Measurements from ENCODE around the gene TNFRSF18.

The TNFRSF18 gene

GRCh38 chr1:1167841-1168450 lies 38.4 kb downstream of the TNFRSF18 start:
- in situ Hi-C loops (cut with MboI; ENCODE audit: low sequenced_read_pairs), result no loop called here

DNA sequence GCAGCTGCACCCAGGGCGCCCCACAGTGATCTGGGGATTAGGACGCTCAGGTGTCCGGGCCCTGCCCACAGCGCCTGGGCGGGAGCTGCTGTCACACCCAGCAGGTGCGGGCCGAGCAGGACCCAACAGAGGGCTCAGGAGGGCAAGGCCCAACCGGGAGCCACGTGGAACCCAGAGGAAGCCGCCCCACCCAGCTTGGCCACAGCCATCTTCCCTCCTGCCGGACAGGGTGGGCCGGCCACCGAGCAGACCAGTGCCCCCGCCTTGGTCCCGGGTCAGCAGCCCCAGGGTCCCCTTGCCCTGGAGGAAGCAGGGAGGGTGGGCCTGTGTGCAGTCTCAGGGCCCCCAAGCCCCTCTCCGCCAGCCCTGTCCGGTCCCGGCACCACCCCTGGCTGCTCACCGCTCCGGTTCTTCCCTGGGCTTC lies 39.0 kb downstream of the TNFRSF18 start:
- in situ Hi-C loops (cut with MboI; ENCODE audit: low sequenced_read_pairs), result no loop called here

- in situ Hi-C loops (cut with MboI; ENCODE audit: low sequenced_read_pairs), result no loop called here
Measured at GRCh38 chr1:1166642-1167397, 39.6 kb downstream of the TNFRSF18 start.

DNA sequence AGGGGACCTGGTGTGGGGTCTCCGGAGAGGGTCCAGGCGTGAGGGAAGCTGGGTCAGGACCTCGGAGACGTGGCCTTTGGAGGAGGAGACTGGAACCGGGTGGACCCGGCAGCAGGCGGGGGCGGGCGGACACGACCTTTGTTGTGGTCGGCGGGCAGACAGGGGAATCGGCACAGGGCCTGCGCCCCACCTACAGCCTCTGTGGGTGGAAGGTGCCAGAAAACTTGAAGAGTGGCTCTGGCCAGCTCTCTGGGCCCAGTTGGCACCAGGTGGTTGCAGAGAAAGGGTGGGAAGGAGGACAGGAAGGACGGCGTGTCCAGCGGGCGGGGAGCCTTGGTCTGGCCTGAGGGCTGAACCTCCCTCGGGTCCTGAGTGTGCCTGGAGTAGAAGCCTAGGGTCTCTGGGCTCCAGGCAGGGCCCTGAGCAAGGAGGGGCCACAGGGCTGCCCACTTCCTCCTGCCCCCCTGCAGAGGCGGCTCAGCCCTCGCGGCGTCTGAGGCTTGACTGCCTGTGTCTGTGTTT lies 40.4 kb downstream of the TNFRSF18 start:
- in situ Hi-C loops (cut with MboI; ENCODE audit: low sequenced_read_pairs), result no loop called here

- in situ Hi-C loops (cut with MboI; ENCODE audit: low sequenced_read_pairs), result no loop called here
Measured at GRCh38 chr1:1165485-1165884, 40.9 kb downstream of the TNFRSF18 start.

GRCh38 chr1:1164701-1165451 lies 41.5 kb downstream of the TNFRSF18 start:
- in situ Hi-C loops (cut with MboI; ENCODE audit: low sequenced_read_pairs), result no loop called here

DNA sequence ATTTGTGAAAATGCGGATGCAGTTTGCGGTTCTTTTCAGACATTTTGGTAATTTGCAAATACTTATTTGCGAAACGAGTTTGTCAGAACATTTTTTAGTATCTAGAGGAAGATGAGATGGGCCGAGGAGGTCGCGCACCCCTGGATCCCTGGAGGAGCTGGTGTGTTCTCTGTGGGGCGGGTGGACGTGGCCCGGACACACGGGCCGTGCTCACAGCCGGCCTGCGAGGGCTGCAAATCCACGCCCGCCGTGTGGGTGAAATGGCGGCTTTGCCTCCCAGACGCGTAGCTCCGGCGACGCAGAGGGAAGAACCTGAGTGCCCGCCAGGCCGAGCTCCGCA lies 42.1 kb downstream of the TNFRSF18 start:
- in situ Hi-C loops (cut with MboI; ENCODE audit: low sequenced_read_pairs), result no loop called here

DNA sequence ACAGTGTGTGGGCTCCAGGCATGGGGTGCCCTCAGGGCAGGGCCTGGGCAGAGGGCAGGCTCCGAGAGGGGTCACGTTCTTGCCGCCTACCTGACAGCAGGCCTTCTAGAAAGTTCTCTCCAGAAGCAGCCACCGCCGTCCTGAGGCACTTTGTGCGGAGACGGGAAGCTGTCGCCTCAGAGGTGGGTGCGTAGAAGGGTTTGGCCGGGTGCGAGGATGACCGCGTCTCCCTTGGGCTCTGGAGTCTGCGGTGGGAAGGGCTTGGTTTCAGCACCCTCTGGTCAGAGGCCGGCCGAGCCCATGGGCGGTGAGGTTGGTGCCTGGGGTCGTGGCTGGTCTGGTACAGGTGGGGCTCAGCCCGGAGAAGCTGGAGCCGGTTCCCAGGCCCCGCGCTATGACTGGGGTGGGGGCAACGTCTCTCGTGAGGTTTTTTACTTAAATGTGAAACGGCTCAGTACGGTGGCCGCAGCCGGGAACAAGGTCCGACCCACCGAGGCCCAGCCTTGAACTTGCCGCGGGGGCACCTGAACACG lies 42.8 kb downstream of the TNFRSF18 start:
- in situ Hi-C loops (cut with MboI; ENCODE audit: low sequenced_read_pairs), result no loop called here

- in situ Hi-C loops (cut with MboI; ENCODE audit: low sequenced_read_pairs), result no loop called here
Measured at GRCh38 chr1:1162597-1163537, 43.5 kb downstream of the TNFRSF18 start.

DNA sequence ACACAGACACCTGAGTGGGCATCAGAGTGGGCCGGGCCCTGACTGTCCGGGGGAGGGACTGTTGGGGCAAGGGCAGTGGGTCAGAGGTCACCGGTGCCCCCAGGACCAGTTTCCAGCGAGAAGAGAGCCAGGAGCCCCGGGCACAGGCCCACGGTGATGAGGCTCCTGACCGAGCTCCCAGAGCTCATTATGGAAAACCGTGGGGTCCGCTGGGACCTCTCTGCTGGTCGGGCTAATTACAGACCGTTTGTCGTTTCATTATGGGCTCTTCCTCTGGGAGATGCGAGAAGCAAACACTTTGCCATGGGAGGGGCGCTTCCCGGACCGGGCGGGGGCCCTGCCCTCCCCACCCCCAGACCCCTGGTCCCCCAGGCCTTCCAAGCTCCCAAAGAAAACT lies 44.7 kb downstream of the TNFRSF18 start:
- in situ Hi-C loops (cut with MboI; ENCODE audit: low sequenced_read_pairs), result no loop called here

DNA sequence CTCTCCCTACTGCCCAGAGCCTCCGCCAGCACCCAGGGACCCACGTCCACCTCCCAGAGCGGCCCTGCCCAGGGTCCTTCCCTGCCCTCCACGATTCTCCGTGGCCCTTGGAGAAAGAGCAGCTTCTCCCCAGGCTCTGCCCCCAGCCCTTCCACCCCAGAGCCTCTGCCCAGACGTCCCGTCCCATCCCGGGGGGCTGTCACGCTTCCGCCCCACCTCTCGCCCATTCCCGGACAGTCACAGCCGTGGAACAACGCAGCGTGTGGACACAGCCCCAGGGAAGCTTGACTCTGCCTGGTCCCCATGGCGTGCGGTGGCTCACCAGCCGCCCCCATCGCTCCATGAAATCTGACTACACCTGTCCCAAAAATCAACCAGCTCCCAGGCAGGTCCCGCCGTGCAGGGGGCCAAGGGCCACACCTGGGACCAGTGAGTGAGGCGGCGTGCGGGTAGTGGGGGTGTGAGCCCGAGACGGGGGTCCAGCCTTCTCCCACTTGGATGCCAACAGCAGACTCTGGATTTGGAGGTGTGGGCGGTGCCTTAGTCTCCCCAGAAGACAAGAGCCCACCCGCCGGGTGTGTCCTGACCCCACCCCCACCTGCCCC lies 45.2 kb downstream of the TNFRSF18 start:
- in situ Hi-C loops (cut with MboI; ENCODE audit: low sequenced_read_pairs), result no loop called here

DNA sequence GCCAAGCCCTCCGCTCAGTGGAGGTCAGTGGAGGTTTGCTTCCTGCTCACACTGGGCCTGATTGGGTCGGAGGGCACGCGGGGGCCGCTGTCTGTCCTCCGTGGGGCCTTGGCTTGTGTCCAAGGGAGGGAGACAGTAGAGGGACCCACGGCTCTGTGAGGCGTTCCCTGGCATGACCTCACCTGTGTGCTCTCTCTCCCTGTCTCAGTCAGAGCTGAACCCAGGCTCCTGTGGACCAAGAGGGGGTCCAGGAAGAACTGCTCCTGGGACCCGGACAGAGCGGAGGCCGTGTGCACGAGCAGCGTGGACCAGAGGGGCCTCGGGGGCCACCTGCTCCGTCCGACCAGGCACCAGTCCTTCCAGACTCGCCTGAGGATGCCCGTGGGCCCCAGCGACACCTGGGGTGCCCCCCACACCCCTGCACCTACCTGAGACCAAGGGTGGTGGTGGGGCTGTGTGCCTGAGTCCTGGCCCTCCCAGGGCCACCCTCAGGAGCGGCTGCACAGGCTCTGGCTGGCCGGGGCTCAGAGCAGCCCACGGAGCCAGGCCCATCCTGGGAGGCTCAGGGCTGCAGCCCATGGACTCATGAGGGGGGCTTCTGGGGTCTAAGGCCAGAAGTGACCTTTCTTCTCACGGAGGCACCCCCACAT lies 46.0 kb downstream of the TNFRSF18 start:
- in situ Hi-C loops (cut with MboI; ENCODE audit: low sequenced_read_pairs), result no loop called here

DNA sequence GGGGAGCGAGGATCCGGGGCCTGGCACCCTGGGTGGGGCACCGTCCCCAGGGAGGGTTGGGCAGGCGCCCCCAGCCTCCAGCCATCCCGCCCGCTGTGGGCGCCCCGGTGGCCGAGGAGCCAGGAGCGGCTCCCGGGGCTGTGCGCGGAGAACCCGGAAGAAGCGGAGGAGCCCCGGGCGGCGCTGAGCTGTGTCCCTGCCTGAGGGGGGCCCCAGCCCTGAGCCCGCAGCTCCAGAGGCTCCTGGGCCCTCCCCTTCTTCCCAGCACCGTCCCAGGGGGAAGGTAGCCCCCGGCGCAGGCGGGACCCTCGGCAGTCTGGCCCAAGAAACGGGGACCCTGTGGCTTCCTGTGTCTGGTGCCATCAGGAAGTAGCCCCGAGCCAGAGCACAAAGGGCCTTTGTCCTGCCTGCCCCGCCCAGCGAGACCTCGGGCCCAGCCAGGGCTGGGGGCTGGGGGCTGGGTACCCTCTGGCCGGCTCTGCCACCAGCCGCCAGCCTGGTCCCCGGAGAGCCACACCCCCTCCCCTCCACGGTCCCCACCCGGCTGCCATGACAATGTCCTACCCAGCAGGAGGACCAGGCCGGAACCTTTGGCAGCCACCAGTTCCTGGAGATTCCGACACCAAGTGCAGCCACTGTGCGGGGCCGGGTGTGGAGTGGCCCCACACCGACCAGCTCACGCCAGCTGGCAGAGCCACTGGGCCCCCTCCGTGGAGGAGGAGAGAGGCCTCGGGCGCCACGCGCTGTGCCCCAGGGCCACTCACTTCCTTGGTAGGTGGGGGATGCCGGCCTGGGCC lies 48.3 kb downstream of the TNFRSF18 start:
- in situ Hi-C loops (cut with MboI; ENCODE audit: low sequenced_read_pairs), result no loop called here

DNA sequence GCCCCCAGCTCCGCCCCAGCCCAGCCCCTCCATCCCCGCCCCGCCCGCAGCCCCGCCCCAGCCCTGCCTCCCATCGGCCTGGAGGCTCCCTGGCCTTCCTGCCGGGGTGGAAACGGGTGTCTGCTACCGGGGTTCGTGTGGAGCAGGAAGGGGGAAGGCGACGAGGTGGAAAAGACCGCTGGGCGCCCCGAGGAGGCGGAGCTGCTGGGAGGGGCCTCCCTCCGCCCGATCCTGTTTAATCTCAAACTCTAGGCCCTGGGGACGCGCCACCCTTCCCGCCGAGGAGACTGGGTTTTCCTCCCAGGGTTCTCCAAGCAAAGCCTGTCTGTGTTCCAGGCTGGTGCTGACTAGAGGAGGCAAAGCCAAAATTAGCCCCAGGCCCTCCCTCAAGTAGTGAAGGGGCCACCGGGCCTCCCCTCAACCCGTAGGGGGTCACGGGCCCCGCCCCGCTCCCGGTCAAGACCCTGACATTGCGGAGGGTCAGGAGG lies 48.9 kb downstream of the TNFRSF18 start:
- in situ Hi-C loops (cut with MboI; ENCODE audit: low sequenced_read_pairs), result no loop called here

DNA sequence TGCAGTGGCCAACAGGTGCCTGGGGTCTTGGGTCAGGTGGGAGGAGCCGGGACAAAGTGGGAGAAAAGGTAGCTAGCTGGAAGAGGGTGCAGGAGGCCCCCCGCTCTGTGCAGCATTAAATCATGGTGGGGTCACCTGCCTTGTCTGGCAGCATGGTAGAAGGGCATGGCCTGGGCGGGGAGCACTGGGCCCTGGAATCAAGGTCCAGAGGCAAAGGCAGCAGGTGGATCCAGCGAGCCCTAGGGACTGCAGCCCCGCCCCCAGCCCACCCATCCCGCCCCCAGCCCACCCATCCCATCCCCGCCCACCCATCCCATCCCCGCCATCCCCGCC lies 49.4 kb downstream of the TNFRSF18 start:
- in situ Hi-C loops (cut with MboI; ENCODE audit: low sequenced_read_pairs), result no loop called here

DNA sequence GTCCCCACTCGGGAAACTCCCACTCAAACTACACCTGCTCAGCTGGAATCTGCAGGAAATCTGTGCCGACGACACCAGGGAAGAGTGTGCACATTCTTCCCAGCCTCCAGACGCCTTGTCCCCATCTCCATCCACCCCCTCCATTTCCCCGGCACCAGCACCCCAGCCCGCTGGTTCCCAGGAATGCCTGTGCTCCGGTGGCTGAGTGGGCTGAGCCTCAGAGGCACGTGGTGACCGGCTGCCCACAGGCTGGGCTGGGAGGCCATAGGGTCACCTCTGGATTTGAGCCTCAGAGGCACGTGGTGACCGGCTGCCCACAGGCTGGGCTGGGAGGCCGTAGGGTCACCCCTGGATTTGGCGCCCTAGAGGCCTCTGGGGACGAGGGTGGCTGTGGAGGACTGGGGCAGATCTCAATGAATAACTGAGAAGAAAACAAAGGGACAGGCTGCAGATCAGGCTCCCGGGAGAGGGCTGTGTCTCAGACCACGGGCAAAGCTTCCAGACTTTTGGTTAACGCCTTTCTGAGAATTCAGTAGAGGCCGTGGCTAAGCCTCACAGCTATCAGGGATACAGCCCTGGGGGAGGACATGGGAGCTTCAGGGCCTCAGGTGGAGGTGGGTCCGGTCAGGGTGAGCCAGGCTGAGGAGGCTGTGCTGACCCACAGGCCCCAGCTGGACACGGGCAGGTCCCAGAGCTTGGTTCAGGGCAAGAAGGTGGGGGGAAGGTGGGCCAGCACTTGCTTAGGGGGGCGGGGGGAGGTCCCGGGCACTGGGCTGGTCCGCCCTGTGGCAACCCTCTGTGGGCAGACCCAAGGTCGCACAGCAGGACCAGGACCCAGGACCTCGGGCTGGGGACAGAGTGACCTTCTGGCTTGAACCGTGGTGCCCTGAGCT lies 50.0 kb downstream of the TNFRSF18 start:
- in situ Hi-C loops (cut with MboI; ENCODE audit: low sequenced_read_pairs), result no loop called here

GRCh38 chr1:1155258-1155657 lies 51.1 kb downstream of the TNFRSF18 start:
- in situ Hi-C loops (cut with MboI; ENCODE audit: low sequenced_read_pairs), result no loop called here

DNA sequence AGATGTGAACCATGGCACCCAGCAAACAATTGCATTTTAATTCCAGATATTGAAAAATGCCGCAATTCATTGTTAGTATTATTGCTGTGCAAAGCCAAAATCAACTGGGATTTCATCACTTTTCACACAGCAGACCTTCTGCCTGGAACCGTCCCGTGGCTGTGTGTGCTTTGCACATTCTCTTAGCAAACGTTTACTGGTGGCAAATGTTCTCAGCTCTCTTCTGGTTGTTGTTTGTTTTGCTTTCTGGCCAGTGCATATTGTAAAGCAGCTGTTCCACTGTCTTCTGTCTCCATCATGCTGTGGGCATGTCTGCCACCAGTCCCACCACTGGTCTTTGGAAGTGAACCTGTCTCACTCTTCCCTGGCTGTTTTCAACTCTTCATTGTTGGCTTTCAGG lies 52.5 kb downstream of the TNFRSF18 start:
- in situ Hi-C loops (cut with MboI; ENCODE audit: low sequenced_read_pairs), result no loop called here

Measured in HL-60/S4 treated with phorbol 12-myristate 13-acetate at 8.2 ng/mL for 4 days and 3 days (cell line).